ENCODE data around the gene PLPPR5.

PLPPR5 gene

DNA sequence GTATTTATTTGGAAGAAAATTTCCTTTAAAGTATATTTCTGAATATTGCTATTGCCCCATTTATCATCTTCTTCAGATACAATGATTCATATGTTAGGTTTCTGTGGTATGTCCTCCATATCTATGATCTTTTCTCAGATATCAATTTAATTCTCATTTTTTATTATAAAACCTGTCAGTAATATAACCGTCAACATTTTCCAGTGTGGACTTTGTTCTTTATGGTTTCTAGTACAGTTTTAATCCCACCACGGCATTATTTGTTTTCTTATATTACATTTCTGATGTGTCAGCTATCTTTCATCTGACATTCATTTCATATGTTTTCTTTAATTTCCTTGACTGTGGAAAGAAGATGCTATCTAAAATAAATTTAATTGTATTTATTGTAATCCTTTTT, 97.9 kb downstream of the PLPPR5 start:
- DNase-seq (ENCODE audit: insufficient read length) (no peak), FAIRE-seq (no peak)
- TF ChIP-seq POLR2A (IDR thresholded peaks at IDR 0.05; ENCODE audit: low read depth, low read length) (no peak), TAF1 (IDR thresholded peaks at IDR 0.05; ENCODE audit: borderline replicate concordance, low read depth, low read length) (no peak), POLR2AphosphoS5 (IDR thresholded peaks at IDR 0.05; ENCODE audit: low read depth, low read length) (no peak)

DNA sequence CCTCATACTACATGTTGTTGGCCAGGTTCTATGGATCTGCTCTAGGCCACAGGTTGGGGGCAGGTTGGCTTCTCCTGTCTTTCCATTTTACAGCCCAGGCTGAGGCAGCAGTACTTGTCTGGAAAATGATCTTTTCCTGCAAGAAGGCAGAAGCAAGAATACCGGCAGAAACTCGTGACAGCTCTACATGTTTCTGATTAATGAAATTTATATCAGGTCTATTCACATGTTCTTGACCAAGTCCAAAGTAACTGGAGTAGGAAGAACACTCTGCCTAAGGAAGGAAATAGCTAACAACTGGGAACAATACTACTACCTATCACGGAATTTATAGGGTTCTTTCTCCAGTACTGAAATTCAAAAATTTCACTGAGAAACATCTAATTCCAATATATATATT, 98.3 kb downstream of the PLPPR5 start:
- no peak for TF ChIP-seq POLR2A (IDR thresholded peaks at IDR 0.05; ENCODE audit: low read depth, low read length)
- TF ChIP-seq TAF1 (IDR thresholded peaks at IDR 0.05; ENCODE audit: borderline replicate concordance, low read depth, low read length), result no peak
- TF ChIP-seq POLR2AphosphoS5 (IDR thresholded peaks at IDR 0.05; ENCODE audit: low read depth, low read length), result no peak
- DNase-seq (ENCODE audit: insufficient read length) (no peak), FAIRE-seq (no peak)

DNA sequence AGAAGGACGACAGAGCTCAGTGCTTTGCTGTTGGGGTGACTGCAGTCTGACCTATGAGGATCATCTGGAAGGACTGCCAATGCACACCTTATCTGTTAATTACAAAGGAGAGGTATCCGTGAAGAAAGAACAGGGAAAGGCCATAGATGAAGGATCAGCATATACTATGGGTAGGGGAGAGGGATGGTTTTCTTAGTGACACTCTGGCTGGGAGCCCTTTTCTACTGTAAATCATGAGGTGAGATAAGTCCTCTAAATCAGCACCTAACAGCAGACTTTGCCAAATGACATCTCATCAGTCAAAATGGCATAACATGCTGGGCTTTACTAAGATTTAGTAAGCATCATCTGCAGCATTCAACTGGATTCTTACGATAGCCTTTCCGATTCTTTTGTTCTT, 100.0 kb downstream of the PLPPR5 start:
- DNase-seq (ENCODE audit: insufficient read length) (no peak), FAIRE-seq (no peak)
- no peak for TF ChIP-seq POLR2A (IDR thresholded peaks at IDR 0.05; ENCODE audit: low read depth, low read length)
- no peak for TF ChIP-seq POLR2AphosphoS5 (IDR thresholded peaks at IDR 0.05; ENCODE audit: low read depth, low read length)
- no peak for TF ChIP-seq TAF1 (IDR thresholded peaks at IDR 0.05; ENCODE audit: borderline replicate concordance, low read depth, low read length)

DNA sequence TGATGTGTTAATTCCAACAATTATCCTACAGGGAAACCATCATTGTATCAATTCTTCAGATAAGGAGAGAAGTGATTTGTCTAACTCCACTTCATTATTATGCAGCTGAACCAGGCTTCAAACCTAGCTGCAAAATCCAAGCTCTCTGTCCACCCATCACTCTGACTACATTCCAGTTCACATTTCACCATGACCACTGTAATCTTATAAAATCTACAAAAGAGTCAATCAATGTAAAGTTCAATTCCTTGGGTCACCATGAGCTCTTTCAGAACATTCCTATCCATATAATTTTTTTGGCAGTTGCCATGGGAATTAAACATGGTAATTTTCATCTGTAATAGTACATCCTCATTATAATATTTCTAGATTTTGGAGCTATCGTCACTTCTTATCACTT, 100.9 kb downstream of the PLPPR5 start:
- TF ChIP-seq TAF1 (IDR thresholded peaks at IDR 0.05; ENCODE audit: borderline replicate concordance, low read depth, low read length) (no peak), POLR2A (IDR thresholded peaks at IDR 0.05; ENCODE audit: low read depth, low read length) (no peak), POLR2AphosphoS5 (IDR thresholded peaks at IDR 0.05; ENCODE audit: low read depth, low read length) (no peak)
- no peak for FAIRE-seq
- no peak for DNase-seq (ENCODE audit: insufficient read length)

DNA sequence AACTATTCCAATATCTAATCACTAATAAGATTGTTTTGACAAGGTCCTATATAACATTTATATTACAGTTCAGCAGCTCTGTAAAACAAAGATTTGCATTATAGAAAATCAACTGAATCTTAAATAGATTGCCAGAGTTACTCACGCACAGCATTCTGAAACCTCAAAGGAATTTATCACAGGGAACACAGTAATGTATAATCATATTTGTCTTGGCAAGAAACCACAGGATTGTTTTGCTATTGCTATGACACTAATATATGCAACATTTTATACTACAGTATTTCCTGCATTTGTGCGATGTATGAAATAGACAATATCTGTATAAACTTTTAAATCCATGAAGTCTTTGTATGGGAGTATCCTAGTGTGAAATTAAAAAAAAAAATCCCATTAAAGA, 101.4 kb downstream of the PLPPR5 start:
- DNase-seq (ENCODE audit: insufficient read length) (no peak), FAIRE-seq (no peak)
- no peak for TF ChIP-seq TAF1 (IDR thresholded peaks at IDR 0.05; ENCODE audit: borderline replicate concordance, low read depth, low read length)
- TF ChIP-seq POLR2AphosphoS5 (IDR thresholded peaks at IDR 0.05; ENCODE audit: low read depth, low read length), result no peak
- no peak for TF ChIP-seq POLR2A (IDR thresholded peaks at IDR 0.05; ENCODE audit: low read depth, low read length)

DNA sequence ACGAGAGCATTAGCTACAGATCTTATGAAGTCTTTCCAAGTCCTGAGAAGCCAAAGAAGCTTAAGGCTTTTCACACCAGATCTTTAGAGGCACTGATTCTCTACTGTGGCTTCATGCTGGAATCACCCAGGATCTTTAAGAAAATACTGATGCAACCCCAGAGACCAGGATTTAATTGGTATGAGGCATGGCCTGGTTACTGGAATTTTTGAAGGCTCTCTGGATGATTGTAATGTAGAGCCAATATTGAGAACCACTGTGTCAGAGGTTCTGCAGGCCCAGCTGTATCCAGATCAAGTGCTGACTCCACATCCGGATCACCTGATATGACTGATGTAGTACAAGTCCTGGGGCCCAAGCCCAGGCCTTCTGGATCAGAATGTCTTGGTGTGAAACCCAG, 105.7 kb downstream of the PLPPR5 start:
- TF ChIP-seq POLR2A (IDR thresholded peaks at IDR 0.05; ENCODE audit: low read depth, low read length) (no peak), POLR2AphosphoS5 (IDR thresholded peaks at IDR 0.05; ENCODE audit: low read depth, low read length) (no peak), TAF1 (IDR thresholded peaks at IDR 0.05; ENCODE audit: borderline replicate concordance, low read depth, low read length) (no peak)
- DNase-seq (ENCODE audit: insufficient read length) (no peak), FAIRE-seq (no peak)

DNA sequence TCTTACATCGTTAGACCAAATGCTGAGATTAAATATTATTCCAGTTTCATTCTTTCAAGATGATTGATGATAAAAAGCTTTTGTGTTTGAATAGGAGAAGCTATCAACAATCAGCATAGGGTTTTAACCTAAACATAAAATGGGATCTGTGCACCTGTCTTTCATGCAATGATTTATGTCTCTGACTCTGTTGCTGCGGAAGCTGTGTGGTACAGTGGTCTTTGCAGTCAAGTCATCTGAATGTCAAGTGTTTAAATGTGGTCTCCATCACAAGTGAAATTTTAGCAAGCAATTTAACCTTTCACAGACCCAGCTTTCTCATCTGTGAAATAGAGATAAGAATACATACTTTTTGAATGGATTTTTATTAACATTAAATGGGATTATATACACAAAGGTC, 107.2 kb downstream of the PLPPR5 start:
- TF ChIP-seq POLR2A (IDR thresholded peaks at IDR 0.05; ENCODE audit: low read depth, low read length), result no peak
- no peak for TF ChIP-seq TAF1 (IDR thresholded peaks at IDR 0.05; ENCODE audit: borderline replicate concordance, low read depth, low read length)
- TF ChIP-seq POLR2AphosphoS5 (IDR thresholded peaks at IDR 0.05; ENCODE audit: low read depth, low read length), result no peak
- DNase-seq (ENCODE audit: insufficient read length) (no peak), FAIRE-seq (no peak)

DNA sequence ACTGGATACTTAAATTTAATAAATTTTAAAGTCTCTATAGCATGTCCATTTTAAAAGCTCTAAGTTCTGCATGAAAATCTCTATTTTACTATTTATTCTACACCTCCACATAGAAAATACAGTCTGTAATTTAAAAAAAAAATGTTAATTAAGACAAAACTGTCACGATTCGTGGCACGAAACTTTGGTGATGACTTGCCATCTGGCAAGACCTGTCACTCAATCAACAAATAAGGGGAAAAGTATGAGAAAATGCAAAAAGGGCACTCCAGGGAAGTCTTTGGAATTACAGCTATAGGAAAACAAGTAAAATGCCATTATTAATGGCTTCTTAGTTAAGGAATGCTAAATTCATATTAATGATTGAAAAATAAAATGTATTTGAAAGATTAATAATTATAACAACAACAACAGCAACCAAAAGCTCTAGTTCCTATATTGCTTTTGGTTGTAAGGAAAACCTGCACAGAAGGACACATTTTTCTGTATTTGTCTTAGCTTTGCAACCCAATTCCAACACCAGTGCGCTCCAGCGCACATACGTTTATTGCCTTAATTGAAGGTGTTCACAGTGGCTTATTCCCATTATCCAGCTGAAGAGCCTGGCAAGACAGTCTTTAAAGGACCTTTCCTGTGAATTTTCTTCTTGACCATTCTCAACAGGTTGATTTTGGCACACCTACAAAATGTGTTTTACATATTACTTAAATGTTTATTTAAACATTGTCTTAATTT, 107.8 kb downstream of the PLPPR5 start:
- FAIRE-seq (no peak), DNase-seq (ENCODE audit: insufficient read length) (no peak)
- TF ChIP-seq TAF1 (IDR thresholded peaks at IDR 0.05; ENCODE audit: borderline replicate concordance, low read depth, low read length) (no peak), POLR2AphosphoS5 (IDR thresholded peaks at IDR 0.05; ENCODE audit: low read depth, low read length) (no peak), POLR2A (IDR thresholded peaks at IDR 0.05; ENCODE audit: low read depth, low read length) (no peak)

DNA sequence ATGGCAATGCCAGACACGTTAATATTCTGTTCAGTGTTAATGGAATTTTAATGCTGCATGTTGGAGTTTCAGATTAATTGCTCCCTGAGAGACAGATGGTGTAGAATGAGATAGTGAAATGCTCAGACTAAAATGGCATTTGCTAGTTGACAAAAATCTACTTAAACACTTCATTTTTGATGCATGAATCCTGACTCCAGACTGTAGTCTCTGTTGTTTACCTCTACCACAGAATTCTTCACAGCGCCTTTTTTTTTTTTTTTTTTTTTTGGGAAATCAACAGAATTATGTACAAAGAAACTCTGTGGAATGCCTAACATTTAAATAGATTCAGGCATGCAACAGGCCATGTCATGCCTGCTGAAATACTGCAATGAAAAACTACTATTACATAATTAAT, 111.3 kb downstream of the PLPPR5 start:
- no peak for FAIRE-seq
- TF ChIP-seq POLR2A (IDR thresholded peaks at IDR 0.05; ENCODE audit: low read depth, low read length), result no peak
- TF ChIP-seq TAF1 (IDR thresholded peaks at IDR 0.05; ENCODE audit: borderline replicate concordance, low read depth, low read length), result no peak
- TF ChIP-seq POLR2AphosphoS5 (IDR thresholded peaks at IDR 0.05; ENCODE audit: low read depth, low read length), result no peak
- no peak for DNase-seq (ENCODE audit: insufficient read length)

DNA sequence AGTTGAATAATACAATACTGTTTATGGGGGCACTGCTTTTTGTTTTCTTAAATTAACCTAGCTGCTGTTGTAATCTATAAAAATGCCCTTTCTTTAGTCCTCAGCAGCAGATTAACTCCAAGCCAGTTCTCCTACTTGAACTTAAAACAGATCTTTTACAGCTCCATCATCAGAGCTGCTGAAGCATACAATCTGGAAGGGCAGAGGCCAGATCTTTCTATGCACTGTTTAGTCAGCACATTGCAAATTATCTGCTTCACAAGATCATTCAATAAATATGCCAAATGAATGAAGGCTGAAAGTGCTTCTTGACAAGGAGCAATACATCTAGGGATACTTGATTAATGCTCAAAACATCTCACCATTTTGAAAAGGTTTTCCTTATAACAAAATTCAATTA, 115.8 kb downstream of the PLPPR5 start:
- DNase-seq (ENCODE audit: insufficient read length) (no peak), FAIRE-seq (no peak)
- TF ChIP-seq POLR2AphosphoS5 (IDR thresholded peaks at IDR 0.05; ENCODE audit: low read depth, low read length) (no peak), POLR2A (IDR thresholded peaks at IDR 0.05; ENCODE audit: low read depth, low read length) (no peak), TAF1 (IDR thresholded peaks at IDR 0.05; ENCODE audit: borderline replicate concordance, low read depth, low read length) (no peak)

DNA sequence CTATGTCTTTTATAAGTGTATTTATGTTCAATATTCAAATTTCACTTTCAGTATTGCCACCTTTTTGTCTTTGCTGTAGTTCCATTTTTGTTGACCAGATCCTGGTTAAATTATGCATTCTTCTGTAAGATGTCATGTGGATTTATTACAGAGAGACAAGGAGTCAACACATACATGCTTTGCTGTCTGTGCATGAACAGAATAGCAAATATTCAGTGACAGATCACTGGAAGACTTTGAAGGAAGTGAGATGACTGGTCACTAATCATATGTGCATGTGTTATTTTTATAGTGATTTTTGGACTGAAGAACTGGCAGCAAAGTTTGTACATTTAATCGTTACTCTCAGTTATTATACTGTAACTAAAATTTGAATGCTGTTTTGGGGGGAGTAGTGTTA, 117.2 kb downstream of the PLPPR5 start:
- DNase-seq (ENCODE audit: insufficient read length) (no peak), FAIRE-seq (no peak)
- no peak for TF ChIP-seq POLR2AphosphoS5 (IDR thresholded peaks at IDR 0.05; ENCODE audit: low read depth, low read length)
- no peak for TF ChIP-seq POLR2A (IDR thresholded peaks at IDR 0.05; ENCODE audit: low read depth, low read length)
- no peak for TF ChIP-seq TAF1 (IDR thresholded peaks at IDR 0.05; ENCODE audit: borderline replicate concordance, low read depth, low read length)

DNA sequence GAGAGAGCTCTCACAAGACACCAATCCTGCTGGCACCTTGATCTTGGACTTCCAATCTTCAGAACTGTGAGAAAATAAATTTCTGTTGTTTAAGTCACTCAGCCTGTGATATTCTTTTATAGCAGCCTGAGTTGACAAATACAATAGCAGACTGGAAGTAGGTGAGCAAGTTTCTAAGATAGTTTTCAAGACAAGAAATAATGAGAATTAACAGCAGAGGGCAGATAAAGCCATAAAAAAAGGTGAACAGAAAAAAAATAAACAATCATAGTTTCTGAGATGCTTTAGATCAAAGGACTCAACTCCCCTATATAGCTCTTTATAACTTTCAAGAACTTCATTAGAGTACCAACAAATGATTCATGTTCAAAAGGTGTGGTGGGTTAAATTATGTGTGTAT, 119.8 kb downstream of the PLPPR5 start:
- no peak for TF ChIP-seq POLR2A (IDR thresholded peaks at IDR 0.05; ENCODE audit: low read depth, low read length)
- TF ChIP-seq TAF1 (IDR thresholded peaks at IDR 0.05; ENCODE audit: borderline replicate concordance, low read depth, low read length), result no peak
- no peak for TF ChIP-seq POLR2AphosphoS5 (IDR thresholded peaks at IDR 0.05; ENCODE audit: low read depth, low read length)
- FAIRE-seq (no peak), DNase-seq (ENCODE audit: insufficient read length) (no peak)
